Esophagus muscularis mucosa (tissue), 4 donors: ENCODE results near the gene RABEP1.

ENCODE experiments used
- CTCF ChIP-seq, 3 experiments: fragments of 200-600 bp in 2 of 3; fragments of 450-650 bp in 1 of 3; sonication (generic) in 2 of 3; IDR thresholded peaks; one replicate each; pipeline ENCODE4 v1.5.1; 2017 to 2019; ENCODE audit warnings: antibody characterized with exemption in 3 of 3, mild to moderate bottlenecking in 2 of 3, moderate library complexity in 1 of 3
- EP300 ChIP-seq: sonication (generic); formaldehyde crosslinking; IDR thresholded peaks from one replicate; pipeline ENCODE4 v1.6.1; 2017; ENCODE audit warnings: antibody characterized with exemption
- POLR2AphosphoS5 ChIP-seq, 2 donors: sonication (generic); formaldehyde crosslinking; IDR thresholded peaks; one replicate each; pipeline ENCODE4 v1.6.1; 2017; ENCODE audit warnings: antibody characterized with exemption in 2 of 2

- TF ChIP-seq CTCF (IDR thresholded peaks at IDR 0.05) (no peak), POLR2AphosphoS5 (IDR thresholded peaks at IDR 0.05) (no peak), EP300 (no peak)
These were observed 126.1 kb downstream of the RABEP1 start for GRCh38 chr17:5408186-5408585.
